AG04449 (cell line): ENCODE results near the gene LIN7B.
"Not testable (repeated sequence)": the region's sequence is repeated elsewhere in the genome, so short reads cannot be mapped to it uniquely, and the experiment has no call there.

Experiments used
- CTCF ChIA-PET: fragments of 350-600 bp; formaldehyde crosslinking; extraction: SDS; loops from one replicate; lab custom pipeline; 2021; ENCODE audit warnings: antibody characterized with exemption; lab: Yijun Ruan, JAX
- POLR2A ChIA-PET: fragments of 400-600, 350-600 bp; formaldehyde crosslinking; extraction: SDS; loops from one replicate; lab custom pipeline; 2020; ENCODE audit warnings: antibody characterized with exemption, inconsistent platforms; lab: Yijun Ruan, JAX
- DNase-seq: peaks from one replicate; pipeline ENCODE4 v3.0.0-alpha.2; 2010; ENCODE audit warnings: low read depth, low spot score
- H3K4me3 ChIP-seq: 2 replicates; pipeline ENCODE4 v1.5.1; 2011; ENCODE audit warnings: low read depth, mild to moderate bottlenecking, control low read depth, low read length
- TF ChIP-seq, protein P1 (sequence below): IDR thresholded peaks from one replicate; pipeline ENCODE4 v1.5.1; 2011; ENCODE audit warnings: mild to moderate bottlenecking, moderate library complexity, low read length, control low read depth, inconsistent platforms; ENCODE audit not compliant: insufficient read depth; ENCODE audit errors: missing control alignments

The LIN7B gene

DNA sequence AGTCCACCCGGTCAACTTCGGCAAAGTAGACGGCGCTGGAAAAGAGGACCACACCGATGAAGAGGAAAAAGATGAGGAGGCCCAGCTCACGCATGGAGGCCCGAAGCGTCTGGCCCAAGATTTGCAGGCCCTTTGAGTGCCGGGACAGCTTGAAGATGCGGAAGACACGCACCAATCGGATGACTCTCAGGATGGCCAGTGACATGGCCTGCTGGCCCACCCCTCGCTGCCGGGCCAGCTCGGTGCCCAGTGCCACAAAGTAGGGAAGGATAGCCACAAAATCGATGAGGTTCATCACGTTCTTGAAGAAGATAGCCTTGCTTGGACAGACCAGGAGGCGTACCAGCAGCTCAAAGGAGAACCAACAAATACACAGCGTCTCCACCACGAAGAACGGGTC lies 43.8 kb upstream of the LIN7B start:
- POLR2A ChIA-PET: interaction anchor here (0.7 kb wide), 1 partner anchor 78 kb away, joined by 3 read pairs; no protein-coding TSS in a partner anchor
- CTCF ChIA-PET: interaction anchor here (0.9 to 3.0 kb wide), 8 partner anchors 9 to 156 kb away, joined by 3 to 15 read pairs (median 6); no protein-coding TSS in a partner anchor
- TF ChIP-seq, protein P1, sequence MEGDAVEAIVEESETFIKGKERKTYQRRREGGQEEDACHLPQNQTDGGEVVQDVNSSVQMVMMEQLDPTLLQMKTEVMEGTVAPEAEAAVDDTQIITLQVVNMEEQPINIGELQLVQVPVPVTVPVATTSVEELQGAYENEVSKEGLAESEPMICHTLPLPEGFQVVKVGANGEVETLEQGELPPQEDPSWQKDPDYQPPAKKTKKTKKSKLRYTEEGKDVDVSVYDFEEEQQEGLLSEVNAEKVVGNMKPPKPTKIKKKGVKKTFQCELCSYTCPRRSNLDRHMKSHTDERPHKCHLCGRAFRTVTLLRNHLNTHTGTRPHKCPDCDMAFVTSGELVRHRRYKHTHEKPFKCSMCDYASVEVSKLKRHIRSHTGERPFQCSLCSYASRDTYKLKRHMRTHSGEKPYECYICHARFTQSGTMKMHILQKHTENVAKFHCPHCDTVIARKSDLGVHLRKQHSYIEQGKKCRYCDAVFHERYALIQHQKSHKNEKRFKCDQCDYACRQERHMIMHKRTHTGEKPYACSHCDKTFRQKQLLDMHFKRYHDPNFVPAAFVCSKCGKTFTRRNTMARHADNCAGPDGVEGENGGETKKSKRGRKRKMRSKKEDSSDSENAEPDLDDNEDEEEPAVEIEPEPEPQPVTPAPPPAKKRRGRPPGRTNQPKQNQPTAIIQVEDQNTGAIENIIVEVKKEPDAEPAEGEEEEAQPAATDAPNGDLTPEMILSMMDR: no peak
- no peak overlapping the region for H3K4me3 ChIP-seq
- no peak for DNase-seq

DNA sequence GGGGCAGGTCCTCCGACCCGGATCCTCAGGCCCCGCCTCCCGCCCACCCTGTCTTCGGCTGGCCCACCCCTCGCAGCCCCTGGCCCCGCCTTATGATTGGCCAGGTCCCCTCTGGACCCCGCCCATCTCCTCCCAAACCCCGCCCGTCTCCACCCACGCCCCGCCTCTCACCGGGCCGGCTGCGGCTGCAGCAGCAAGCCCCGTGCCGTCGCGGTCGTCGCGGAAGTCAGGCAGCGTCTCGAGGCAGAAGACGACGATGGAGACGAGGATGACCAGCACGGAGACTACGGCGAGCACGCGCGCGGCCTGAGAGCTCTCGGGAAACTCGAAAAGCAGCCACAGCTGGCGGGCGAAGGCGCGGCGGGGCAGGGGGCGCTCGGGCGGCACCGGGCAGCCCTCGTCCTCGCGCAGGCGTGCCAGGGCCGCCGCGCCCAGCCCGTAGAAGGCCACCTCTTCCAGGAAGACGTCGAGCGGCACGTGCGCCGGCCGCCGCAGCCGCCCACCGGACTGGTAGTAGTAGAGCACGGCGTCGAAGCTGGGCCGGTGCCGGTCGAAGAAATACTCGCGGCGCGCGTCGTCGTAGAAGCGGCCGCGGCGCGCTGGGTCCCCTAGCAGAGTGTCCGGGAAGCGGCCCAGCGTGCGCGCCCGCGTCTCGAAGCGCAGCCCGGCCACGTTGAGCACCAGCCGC lies 42.2 kb upstream of the LIN7B start:
- ChIA-PET POLR2A (interaction anchor here (1.4 kb wide), 1 partner anchor 79 kb away, joined by 5 read pairs; the partner anchor contains the start of genes GYS1 and RUVBL2), CTCF (interaction anchor here (1.1 to 3.0 kb wide), 4 partner anchors 72 to 136 kb away, joined by 5 to 30 read pairs (median 10); partner anchors contain the start of genes GYS1 and RUVBL2)
- peak overlapping the region; percentile 12; the same call in 1 of the 2 replicates for H3K4me3 ChIP-seq
- DNase-seq: no peak
- TF ChIP-seq, protein P1: no peak

DNA sequence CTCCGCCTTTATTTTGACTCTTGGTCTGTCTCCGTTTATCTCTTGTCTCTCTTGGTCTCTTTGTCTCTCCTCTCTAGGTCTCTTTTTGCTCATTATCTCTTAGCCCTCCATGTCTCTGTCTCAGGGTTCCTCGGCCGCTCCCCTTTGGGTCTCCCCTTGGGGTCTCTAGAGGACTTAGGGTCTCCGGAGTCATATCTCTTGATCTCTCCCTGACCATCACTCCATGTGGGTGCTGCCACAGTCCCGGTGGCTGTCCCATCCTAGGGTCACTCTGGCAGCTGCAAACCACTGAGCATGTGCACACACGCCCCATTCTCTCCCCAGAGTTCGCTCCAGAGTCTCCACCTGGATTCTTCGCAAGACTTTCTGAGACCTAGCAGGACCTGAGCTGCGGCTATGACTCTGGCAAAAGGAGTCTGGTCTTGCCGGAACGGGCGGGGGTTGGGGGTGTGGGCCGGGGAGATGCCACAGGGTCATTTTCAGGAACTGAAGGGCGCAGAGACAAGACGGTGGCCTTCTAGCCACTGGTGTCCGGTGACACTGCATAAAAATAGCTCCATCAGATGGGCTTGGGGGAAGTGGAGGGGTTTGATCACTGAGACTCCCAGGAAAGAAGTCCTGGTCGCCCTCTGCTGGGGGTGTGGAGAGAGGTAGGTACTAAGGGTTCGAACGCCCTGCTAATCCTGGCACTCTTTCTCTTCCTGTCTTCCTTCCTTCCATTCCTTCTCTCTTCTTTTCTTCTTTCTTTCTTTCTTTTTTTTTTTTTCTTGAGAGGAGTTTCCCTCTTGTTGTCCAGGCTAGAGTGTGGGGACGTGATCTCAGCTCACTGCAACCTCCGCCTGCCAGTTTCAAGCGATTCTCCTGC lies 40.4 kb upstream of the LIN7B start:
- CTCF ChIA-PET: interaction anchor here (0.7 to 3.2 kb wide), 22 partner anchors 8 to 291 kb away, joined by 3 to 30 read pairs (median 7); partner anchors contain the start of genes GYS1, LIN7B and RUVBL2
- H3K4me3 ChIP-seq: no peak overlapping the region
- POLR2A ChIA-PET: no interaction called here
- TF ChIP-seq, protein P1: peak; percentile 34
- no peak for DNase-seq

DNA sequence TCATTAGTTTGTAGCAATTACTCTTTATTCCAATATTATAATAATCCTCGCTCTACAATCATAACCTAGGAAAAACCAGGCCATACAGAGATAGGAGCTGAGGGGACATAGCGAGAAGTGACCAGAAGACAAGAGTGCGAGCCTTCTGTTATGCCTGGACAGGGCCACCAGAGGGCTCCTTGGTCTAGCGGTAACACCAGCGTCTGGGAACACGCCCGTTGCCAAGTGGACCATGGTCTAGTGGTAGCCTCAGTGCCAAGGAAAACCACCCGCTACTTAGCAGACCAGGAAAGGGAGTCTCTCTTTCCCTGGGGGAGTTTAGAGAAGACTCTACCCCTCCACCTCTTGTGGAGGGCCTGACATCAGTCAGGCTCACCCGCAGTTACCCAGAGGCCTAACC lies 39.3 kb upstream of the LIN7B start:
- POLR2A ChIA-PET: interaction anchor here (0.5 kb wide), 1 partner anchor 610 kb away, joined by 3 read pairs; no protein-coding TSS in a partner anchor
- CTCF ChIA-PET: interaction anchor here (0.9 to 3.2 kb wide), 17 partner anchors 9 to 150 kb away, joined by 3 to 30 read pairs (median 9); partner anchors contain the start of genes GYS1, LIN7B and RUVBL2
- H3K4me3 ChIP-seq, DNase-seq: not testable (repeated sequence)
- TF ChIP-seq, protein P1: peak; percentile 57

DNA sequence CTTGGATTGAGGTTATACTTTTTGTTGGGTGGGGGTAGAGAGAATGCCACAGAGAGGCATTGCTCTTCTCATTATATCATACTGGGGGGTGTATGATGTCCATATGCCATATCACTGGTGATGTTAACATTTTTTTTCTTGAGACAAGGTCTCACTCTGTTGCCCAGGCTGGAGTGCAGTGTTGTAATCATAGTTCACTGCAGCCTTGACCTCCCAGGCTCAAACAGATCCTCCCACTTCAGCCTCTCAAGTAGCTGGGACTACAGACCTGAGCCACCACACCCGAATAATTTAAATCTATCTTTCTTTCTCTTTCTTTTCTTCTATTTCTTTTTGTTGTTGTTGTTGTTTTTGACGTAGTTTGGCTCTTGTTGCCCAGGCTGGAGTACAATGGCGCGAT lies 33.8 kb upstream of the LIN7B start:
- H3K4me3 ChIP-seq: no peak overlapping the region
- ChIA-PET CTCF (interaction anchor here (0.8 kb wide), 1 partner anchor 10 kb away, joined by 3 read pairs; no protein-coding TSS in a partner anchor), POLR2A (no interaction called here)
- no peak for DNase-seq
- TF ChIP-seq, protein P1: no peak

DNA sequence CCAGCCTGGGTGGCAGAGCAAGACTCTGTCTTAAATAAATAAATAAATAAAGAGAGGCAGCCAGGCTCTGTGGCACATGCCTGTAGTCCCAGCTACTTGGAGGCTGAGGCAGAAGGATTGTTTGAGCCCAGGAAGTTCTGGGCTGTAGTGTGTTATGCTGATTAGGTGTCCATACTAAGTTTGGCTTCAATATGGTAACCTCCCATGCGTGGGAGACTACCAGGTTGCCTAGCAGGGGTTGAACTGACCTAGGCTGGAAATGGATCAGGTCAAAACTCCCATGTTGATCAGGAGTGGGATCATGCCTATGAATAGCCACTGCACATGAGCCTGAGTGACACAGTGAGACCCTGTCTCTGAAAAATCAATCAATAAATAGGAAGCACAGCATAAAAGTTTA lies 32.9 kb upstream of the LIN7B start:
- TF ChIP-seq, protein P1: no peak
- ChIA-PET CTCF (interaction anchor here (1.8 to 3.3 kb wide), 2 partner anchors 17 to 82 kb away, joined by 11 to 18 read pairs; no protein-coding TSS in a partner anchor), POLR2A (no interaction called here)
- no peak overlapping the region for H3K4me3 ChIP-seq
- DNase-seq: no peak
